HL-60 (cell line): ENCODE data around the gene TUNAR.

Source experiments
- CTCF ChIP-seq: IDR thresholded peaks from one replicate; pipeline ENCODE4 v1.5.1; 2011; ENCODE audit warnings: low read length, control low read depth, inconsistent platforms; ENCODE audit not compliant: insufficient read depth
- REST ChIP-seq: IDR thresholded peaks from 2 replicates; pipeline ENCODE4 v1.6.1; 2012; ENCODE audit warnings: low read depth; ENCODE audit not compliant: insufficient replicate concordance

GRCh38 chr14:95910628-95911027 lies 34.0 kb downstream of the TUNAR start:
- no peak for TF ChIP-seq CTCF
- TF ChIP-seq REST: no peak
